Loucy (cell line): ENCODE measurements around the gene TTF2.

Experiments
- H2AFZ ChIP-seq: fragments of 200-600 bp; sonication (generic); 2 replicates; pipeline ENCODE4 v1.6.0; 2016; ENCODE audit warnings: antibody characterized with exemption, mild to moderate bottlenecking, low read length, moderate library complexity
- H3F3A ChIP-seq: fragments of 200-600 bp; 2 replicates; pipeline ENCODE4 v1.6.0; 2016; ENCODE audit warnings: antibody characterized with exemption, low read depth, mild to moderate bottlenecking
- H3K27me3 ChIP-seq: fragments of 200-600 bp; sonication (generic); 2 replicates; pipeline ENCODE4 v1.6.1; 2014; ENCODE audit warnings: low read length, mild to moderate bottlenecking; ENCODE audit not compliant: insufficient read depth, poor library complexity, severe bottlenecking
- H3K36me3 ChIP-seq: fragments of 200-600 bp; sonication (generic); 2 replicates; pipeline ENCODE4 v1.6.1; 2016; ENCODE audit warnings: low read length; ENCODE audit not compliant: insufficient read depth
- H3K4me1 ChIP-seq: fragments of 200-600 bp; sonication (generic); 2 replicates; pipeline ENCODE4 v1.5.1; 2014; ENCODE audit warnings: low read length, mild to moderate bottlenecking; ENCODE audit not compliant: insufficient read depth, poor library complexity, severe bottlenecking
- H3K4me2 ChIP-seq: fragments of 200-600 bp; sonication (generic); 2 replicates; pipeline ENCODE4 v1.6.0; 2014; ENCODE audit warnings: antibody characterized with exemption, low read length, low read depth, mild to moderate bottlenecking; ENCODE audit not compliant: poor library complexity, severe bottlenecking
- H3K4me3 ChIP-seq: fragments of 200-600 bp; sonication (generic); 2 replicates; pipeline ENCODE4 v1.5.1; 2014; ENCODE audit warnings: low read length, mild to moderate bottlenecking, mixed read lengths; ENCODE audit not compliant: poor library complexity, severe bottlenecking
- H3K79me2 ChIP-seq: fragments of 200-600 bp; sonication (generic); 2 replicates; pipeline ENCODE4 v1.6.1; 2014; ENCODE audit warnings: low read length; ENCODE audit not compliant: insufficient read depth
- H3K9ac ChIP-seq: fragments of 200-600 bp; sonication (generic); 2 replicates; pipeline ENCODE4 v1.6.0; 2014; ENCODE audit warnings: mild to moderate bottlenecking, low read depth, low read length, moderate library complexity; ENCODE audit not compliant: poor library complexity, severe bottlenecking
- H3K9me2 ChIP-seq: fragments of 200-600 bp; sonication (generic); replicated peaks from 2 replicates; pipeline ENCODE4 v1.6.1; 2016; ENCODE audit warnings: low read depth, low read length, mixed read lengths
- H3K9me3 ChIP-seq: fragments of 200-600 bp; sonication (generic); 2 replicates; pipeline ENCODE4 v1.6.1; 2014; ENCODE audit warnings: mild to moderate bottlenecking, antibody characterized with exemption, low read length, low read depth; ENCODE audit not compliant: insufficient read depth
- H4K20me1 ChIP-seq: fragments of 200-600 bp; sonication (generic); 2 replicates; pipeline ENCODE4 v1.6.0; 2014; ENCODE audit warnings: antibody characterized with exemption, low read length, mild to moderate bottlenecking; ENCODE audit not compliant: insufficient read depth, poor library complexity, severe bottlenecking
- CTCF ChIP-seq: fragments of 200-600 bp; sonication (generic); conservative IDR thresholded peaks from 2 replicates; pipeline ENCODE4 v1.5.1; 2014; ENCODE audit warnings: mild to moderate bottlenecking, antibody characterized with exemption, low read length
- EZH2phosphoT487 ChIP-seq: fragments of 200-600 bp; IDR thresholded peaks from 2 replicates; pipeline ENCODE4 v1.6.1; 2018; ENCODE audit warnings: antibody characterized with exemption, mild to moderate bottlenecking, moderate library complexity, borderline replicate concordance

Gene TTF2

GRCh38 chr1:117105722-117106121 lies 45.6 kb downstream of the TTF2 start:
- Histone ChIP-seq H3K27me3 (no peaks in the 10 kb centered on the region), H3K36me3 (peaks cover 25% of the 10 kb centered on the region; the same call in 1 of the 2 replicates), H3K9me3 (no peaks in the 10 kb centered on the region), H3F3A (no peaks in the 10 kb centered on the region), H3K79me2 (no peaks in the 10 kb centered on the region), H4K20me1 (no peaks in the 10 kb centered on the region), H3K4me1 (no peaks in the 10 kb centered on the region), H2AFZ (no peak overlapping the region), H3K4me3 (no peak overlapping the region), H3K9ac (no peak overlapping the region), H3K4me2 (no peak overlapping the region), H3K9me2 (no peaks in the 10 kb centered on the region)
- TF ChIP-seq EZH2phosphoT487 (no peak), CTCF (no peak)

GRCh38 chr1:117106478-117106877 lies 46.4 kb downstream of the TTF2 start:
- Histone ChIP-seq H3K9me3 (no peaks in the 10 kb centered on the region), H3K27me3 (no peaks in the 10 kb centered on the region), H3K9ac (no peak overlapping the region), H3K36me3 (peaks cover 18% of the 10 kb centered on the region; the same call in 1 of the 2 replicates), H4K20me1 (no peaks in the 10 kb centered on the region), H2AFZ (no peak overlapping the region), H3K4me1 (no peaks in the 10 kb centered on the region), H3K79me2 (no peaks in the 10 kb centered on the region), H3F3A (no peaks in the 10 kb centered on the region), H3K4me2 (no peak overlapping the region), H3K4me3 (no peak overlapping the region), H3K9me2 (no peaks in the 10 kb centered on the region)
- TF ChIP-seq EZH2phosphoT487 (no peak), CTCF (no peak)

- H3F3A ChIP-seq: no peaks in the 10 kb centered on the region
- TF ChIP-seq CTCF (no peak), EZH2phosphoT487 (no peak)
- H3K9me3 ChIP-seq: no peaks in the 10 kb centered on the region
- H3K4me1 ChIP-seq: no peaks in the 10 kb centered on the region
- peaks cover 10% of the 10 kb centered on the region; the same call in 1 of the 2 replicates for H3K36me3 ChIP-seq
- no peak overlapping the region for H3K4me3 ChIP-seq
- H3K27me3 ChIP-seq: no peaks in the 10 kb centered on the region
- no peak overlapping the region for H3K4me2 ChIP-seq
- H3K9ac ChIP-seq: no peak overlapping the region
- H3K9me2 ChIP-seq: no peaks in the 10 kb centered on the region
- H2AFZ ChIP-seq: no peak overlapping the region
- H3K79me2 ChIP-seq: no peaks in the 10 kb centered on the region
- H4K20me1 ChIP-seq: no peaks in the 10 kb centered on the region
Observed at GRCh38 chr1:117107364-117107763, 47.2 kb downstream of the TTF2 start.
